K562 (cell line): Measurements from ENCODE around the gene PDIA5. TPM values are rescaled to one million over a fixed set of nuclear protein-coding genes. Genes with fewer than 3 reads are reported as not detected.

Source experiments
- ATAC-seq: fragments of 200-7000 bp; cut with Tn5 transposase; 3 replicates; pipeline ENCODE4 v1.9.1; 2020; ENCODE audit warnings: moderate library complexity
- BruUV-seq: library from RNA; stranded (reverse); fragments of 400-500 nt; replicated peaks from 2 replicates; lab custom pipeline; 2021; lab: Mats Ljungman, UMichigan
- CTCF ChIA-PET: fragments of 300-600 bp; formaldehyde crosslinking; extraction: SDS; loops from one replicate; lab custom pipeline; 2021; ENCODE audit warnings: low intra/inter-chr PET ratio; lab: Yijun Ruan, JAX
- POLR2A ChIA-PET: fragments of 300-600, 350-650 bp; sonication (Branson Sonifier 250); formaldehyde crosslinking; extraction: SDS; loops from one replicate; lab custom pipeline; 2021; ENCODE audit warnings: antibody characterized with exemption, inconsistent platforms; lab: Yijun Ruan, JAX
- DNase-seq, 4 experiments: peaks; one replicate each; pipeline versions ENCODE4 v3.0.0 to v3.0.0-alpha.2; 2011 to 2018; ENCODE audit warnings: low spot score in 3 of 4, mixed read lengths in 3 of 4; ENCODE audit errors: extremely low read depth in 1 of 4
- FAIRE-seq: peaks from 2 replicates; lab custom pipeline; 2011; peaks lifted over from hg19 to GRCh38; lab: Jason Lieb, UNC
- H2AFZ ChIP-seq: 2 replicates; pipeline ENCODE4 v1.6.0; 2011; ENCODE audit warnings: low read depth, low read length, control low read depth, inconsistent platforms
- H3K27ac ChIP-seq: fragments of 200-600 bp; 3 replicates; pipeline ENCODE4 v1.8.0; 2011; ENCODE audit warnings: low read depth, mild to moderate bottlenecking, control low read depth, inconsistent platforms, low read length, moderate library complexity, mixed read lengths; ENCODE audit errors: extremely low read depth
- H3K27me3 ChIP-seq, 2 experiments: fragments of 300-600 bp in 1 of 2; 2 replicates in 1 of 2; 3 replicates in 1 of 2; pipeline versions ENCODE4 v1.6.0 to v1.8.0; 2011; ENCODE audit warnings: inconsistent platforms in 2 of 2, low read length in 2 of 2, mild to moderate bottlenecking in 1 of 2, mixed read lengths in 1 of 2, moderate library complexity in 1 of 2; ENCODE audit not compliant: control insufficient read depth in 2 of 2, insufficient read depth in 2 of 2
- H3K36me3 ChIP-seq: fragments of 300-600 bp; 3 replicates; pipeline ENCODE4 v1.8.0; 2011; ENCODE audit warnings: mild to moderate bottlenecking, low read length, inconsistent platforms; ENCODE audit not compliant: control insufficient read depth, insufficient read depth
- H3K4me1 ChIP-seq, 2 experiments: fragments of 200-600 bp in 1 of 2; replicated peaks in 1 of 2; 2 replicates in 1 of 2; 3 replicates in 1 of 2; pipeline versions ENCODE4 v1.5.1 to v1.8.0; 2011; ENCODE audit warnings: inconsistent platforms in 2 of 2, low read length in 2 of 2, mild to moderate bottlenecking in 1 of 2, mixed read lengths in 1 of 2, moderate library complexity in 1 of 2; ENCODE audit not compliant: control insufficient read depth in 2 of 2, insufficient read depth in 2 of 2
- H3K4me2 ChIP-seq: 2 replicates; pipeline ENCODE4 v1.6.1; 2011; ENCODE audit warnings: low read length, control low read depth, inconsistent platforms, mixed read lengths; ENCODE audit not compliant: insufficient read depth
- H3K4me3 ChIP-seq: fragments of 200-600 bp; sonication (generic), shearing (Covaris generic); 2 replicates; pipeline ENCODE4 v1.5.1; 2016; ENCODE audit warnings: control low read depth, inconsistent platforms
- H3K79me2 ChIP-seq: fragments of 200-600 bp; 3 replicates; pipeline ENCODE4 v1.8.0; 2011; ENCODE audit warnings: low read length, inconsistent platforms; ENCODE audit not compliant: control insufficient read depth, insufficient read depth
- H3K9ac ChIP-seq, 2 experiments: 2 replicates each; pipeline versions ENCODE4 v1.6.0 to v1.6.1; 2011; ENCODE audit warnings: low read depth in 2 of 2, low read length in 2 of 2, control low read depth in 1 of 2, inconsistent platforms in 1 of 2, mild to moderate bottlenecking in 1 of 2, mixed read lengths in 1 of 2; ENCODE audit not compliant: insufficient read depth in 1 of 2
- H3K9me1 ChIP-seq: one replicate; pipeline ENCODE4 v1.6.0; 2011; ENCODE audit warnings: inconsistent platforms, mild to moderate bottlenecking, low read length, moderate library complexity; ENCODE audit not compliant: control insufficient read depth, insufficient read depth
- H3K9me3 ChIP-seq: replicated peaks from 2 replicates; pipeline ENCODE4 v1.5.1; 2011; ENCODE audit warnings: low read depth, low read length, inconsistent platforms; ENCODE audit not compliant: control insufficient read depth, insufficient read depth
- H4K20me1 ChIP-seq: replicated peaks from 2 replicates; pipeline ENCODE4 v1.6.1; 2011; ENCODE audit warnings: low read length, inconsistent platforms, mixed read lengths; ENCODE audit not compliant: control insufficient read depth, insufficient read depth
- CBX8 ChIP-seq: fragments of 200-600 bp; sonication (generic); IDR thresholded peaks from 2 replicates; pipeline ENCODE4 v1.6.1; 2012; ENCODE audit warnings: borderline replicate concordance, mixed run types, low read depth, mild to moderate bottlenecking, moderate library complexity, mixed read lengths, low read length, control low read depth, inconsistent platforms; ENCODE audit not compliant: poor library complexity, severe bottlenecking; ENCODE audit errors: extremely low read depth
- ESRRA ChIP-seq: fragments of 450-650 bp; IDR thresholded peaks from 2 replicates; pipeline ENCODE4 v1.6.1; 2014; ENCODE audit warnings: low read depth, mild to moderate bottlenecking, moderate library complexity, borderline replicate concordance
- MIER1 ChIP-seq: fragments of 450-650 bp; IDR thresholded peaks from 2 replicates; pipeline ENCODE4 v1.6.1; 2016; ENCODE audit warnings: antibody characterized with exemption, mild to moderate bottlenecking, low read depth
- MYC ChIP-seq, 2 experiments: fragments of 250-450 bp in 1 of 2; sonication (Bioruptor Pico) in 1 of 2; IDR thresholded peaks; 2 replicates each; pipeline versions ENCODE4 v1.5.1 to v1.6.1; 2012 to 2021; ENCODE audit warnings: low read depth in 2 of 2, borderline replicate concordance in 1 of 2, improper control_type of control experiment in 1 of 2, low read length in 1 of 2, mild to moderate bottlenecking in 1 of 2, moderate library complexity in 1 of 2
- NBN ChIP-seq: fragments of 450-650 bp; IDR thresholded peaks from 2 replicates; pipeline ENCODE4 v1.6.1; 2016; ENCODE audit warnings: low read depth, mild to moderate bottlenecking
- PTBP1 ChIP-seq: fragments of 200-400 bp; formaldehyde crosslinking; IDR thresholded peaks from 2 replicates; pipeline ENCODE4 v1.6.1; 2017; ENCODE audit warnings: low read depth, low read length
- SRSF7 ChIP-seq: fragments of 200-400 bp; formaldehyde crosslinking; optimal IDR thresholded peaks from 2 replicates; pipeline ENCODE3; 2017; ENCODE audit warnings: mild to moderate bottlenecking, low read depth, low read length
- TAL1 ChIP-seq: fragments of 450-650 bp; IDR thresholded peaks from 2 replicates; pipeline ENCODE4 v1.6.1; 2016; ENCODE audit warnings: mild to moderate bottlenecking
- WGBS: fragments of 100-300 bp; shearing (Covaris generic); methylation state at CpG from one replicate; pipeline ENCODE4 v1.1.6; 2016; ENCODE audit warnings: low coverage, mixed read lengths; ENCODE audit not compliant: insufficient coverage; ENCODE audit errors: missing lambda C conversion rate; 5-methylcytosine and 5-hydroxymethylcytosine counted together
- in situ Hi-C: fragments of 300-500 bp; cut with MboI; formaldehyde crosslinking; loops from 4 replicates; pipeline ENCODE4 v1.15.0; 2018; ENCODE audit warnings: inconsistent platforms, mixed read lengths
- intact Hi-C: fragments of 100-400 bp; cut with micrococcal nuclease; formaldehyde crosslinking; loops from 2 replicates; pipeline ENCODE4 v1.14.2; 2022
- polyA plus RNA-seq, 8 experiments: library from polyadenylated mRNA; depleted of rRNA in 4 of 8; stranded (reverse) in 5 of 8; unstranded in 3 of 8; fragments of >200 nt; fragmentation: Nextera tagmentation in 2 of 8; fragmentation: Illumina TruSeq in 1 of 8; extraction: Ambion mirVana in 2 of 8; extraction: Trizol in 1 of 8; gene quantifications; 2 replicates each; pipeline versions ENCODE4 v1.2.1 to v1.2.3, GENCODE V29; 2011 to 2014; ENCODE audit warnings: inconsistent platforms in 1 of 8, missing spikeins in 1 of 8
- total RNA-seq, 7 experiments: library from RNA; depleted of rRNA in 6 of 7; stranded (reverse); fragments of >200 nt in 6 of 7; fragmentation: Illumina TruSeq in 2 of 7; extraction: Trizol in 2 of 7; gene quantifications; 2 replicates each; pipeline versions ENCODE4 v1.2.1 to v1.2.3, GENCODE V29; 2011 to 2021; ENCODE audit warnings: low replicate concordance in 1 of 7

Gene PDIA5
- total and polyA plus RNA-seq, 9 of the 15 experiments (the other 6 are each of a cell fraction or from before 2014, with no cell fraction given), result 3.4 to 31.8 (median 19.6) TPM

- no peaks in the 10 kb centered on the region for H3K9me1 ChIP-seq
- no peak overlapping the region for H3K4me2 ChIP-seq
- H3K36me3 ChIP-seq, result peaks cover 76% of the 10 kb centered on the region
- no peak for DNase-seq
- no peak for TF ChIP-seq MYC (IDR thresholded peaks at IDR 0.05; ENCODE audit: low read depth, low read length)
- TF ChIP-seq MYC (CRISPR knock-in tag; IDR thresholded peaks at IDR 0.05; ENCODE audit: borderline replicate concordance, low read depth), result no peak
- no peak for TF ChIP-seq TAL1
- no peak for TF ChIP-seq CBX8
- TF ChIP-seq ESRRA, result no peak
- TF ChIP-seq MIER1, result no peak
- no peak for TF ChIP-seq SRSF7
- TF ChIP-seq PTBP1, result no peak
- TF ChIP-seq NBN, result no peak
- no peak overlapping the region for H3K27ac ChIP-seq
- BruUV-seq, result no TSS peak
- H3K9ac ChIP-seq, result no peak overlapping the region
- in situ Hi-C loops, result no loop called here
- intact Hi-C loops, result no loop called here
- no peak overlapping the region for H3K4me3 ChIP-seq
- ChIA-PET CTCF (no interaction called here), POLR2A (interaction anchor here (1.2 kb wide), 1 partner anchor 21 kb away, joined by 3 read pairs; no protein-coding TSS in a partner anchor)
- ATAC-seq, result no peak
- no peaks in the 10 kb centered on the region for H3K27me3 ChIP-seq
- WGBS, result 91% methylated on average over 9 of the region's 12 CpGs
- no peak for FAIRE-seq
- no peaks in the 10 kb centered on the region for H3K9me3 ChIP-seq
- no peaks in the 10 kb centered on the region for H4K20me1 ChIP-seq
- H3K79me2 ChIP-seq, result no peaks in the 10 kb centered on the region
- no peak overlapping the region for H2AFZ ChIP-seq
- H3K4me1 ChIP-seq, result no peaks in the 10 kb centered on the region
Measured at GRCh38 chr3:123130079-123130750, 63.4 kb downstream of the PDIA5 start.
